ENCODE results near the gene ST6GALNAC3. TPM values are rescaled to one million over a fixed set of nuclear protein-coding genes. Genes with fewer than 3 reads are reported as not detected.

ST6GALNAC3 gene
- total RNA-seq, 6 experiments from 2014 or later, result 1.4 to 3.2 (median 2.6) TPM

GRCh38 chr1:76426606-76427005 lies 352.1 kb downstream of the ST6GALNAC3 start:
- WGBS (ENCODE audit: insufficient coverage, low coverage, low lambda C conversion rate, missing lambda C conversion rate), result 92% methylated on average over 4 of the region's 4 CpGs
- H3K27me3 ChIP-seq, result no peaks in the 10 kb centered on the region
- intact Hi-C loops (cut with DNase I), result no loop called here

DNA sequence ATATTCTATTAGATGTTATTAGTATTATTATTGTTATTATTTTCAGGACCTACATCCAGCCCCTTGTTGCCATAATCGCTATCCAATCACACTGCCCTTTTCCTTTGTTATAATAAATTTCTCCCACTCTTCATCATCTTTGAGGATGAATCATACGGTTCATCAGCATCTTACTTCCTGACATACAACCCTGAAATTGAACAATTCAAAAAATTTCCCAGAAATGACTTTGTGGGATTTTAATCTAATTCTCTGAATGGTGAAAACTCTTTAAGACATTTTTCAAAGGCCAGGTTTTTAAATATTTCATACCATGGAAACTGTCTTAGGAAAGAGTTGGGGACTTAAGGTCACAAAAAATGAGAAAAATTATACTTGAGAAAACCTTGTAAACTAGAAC lies 353.5 kb downstream of the ST6GALNAC3 start:
- H3K27ac ChIP-seq, result no peak overlapping the region
- WGBS (ENCODE audit: insufficient coverage, low coverage, low lambda C conversion rate, missing lambda C conversion rate), result 45% methylated on average over 2 of the region's 2 CpGs
- no peaks in the 10 kb centered on the region for H3K36me3 ChIP-seq
- DNase-seq (no peak), ATAC-seq (no peak)
- H3K4me1 ChIP-seq, result no peaks in the 10 kb centered on the region
- no peaks in the 10 kb centered on the region for H3K27me3 ChIP-seq
- intact Hi-C loops (cut with DNase I), result no loop called here
- no peak overlapping the region for H3K4me3 ChIP-seq
- TF ChIP-seq CTCF (IDR thresholded peaks at IDR 0.05) (no peak), POLR2A (IDR thresholded peaks at IDR 0.05) (no peak)
- no peaks in the 10 kb centered on the region for H3K9me3 ChIP-seq

More at GRCh38 chr1:76426606-76427005, 352.1 kb downstream of the ST6GALNAC3 start:
- no peak overlapping the region for H3K27ac ChIP-seq
- H3K36me3 ChIP-seq, result no peaks in the 10 kb centered on the region
- DNase-seq (no peak), ATAC-seq (no peak)
- H3K4me1 ChIP-seq, result no peaks in the 10 kb centered on the region
- no peak overlapping the region for H3K4me3 ChIP-seq
- peaks cover 0 to under 1% (median 0%) of the 10 kb centered on the region in 4 donors for H3K9me3 ChIP-seq
- TF ChIP-seq CTCF (IDR thresholded peaks at IDR 0.05) (no peak), POLR2A (IDR thresholded peaks at IDR 0.05) (no peak)

DNA sequence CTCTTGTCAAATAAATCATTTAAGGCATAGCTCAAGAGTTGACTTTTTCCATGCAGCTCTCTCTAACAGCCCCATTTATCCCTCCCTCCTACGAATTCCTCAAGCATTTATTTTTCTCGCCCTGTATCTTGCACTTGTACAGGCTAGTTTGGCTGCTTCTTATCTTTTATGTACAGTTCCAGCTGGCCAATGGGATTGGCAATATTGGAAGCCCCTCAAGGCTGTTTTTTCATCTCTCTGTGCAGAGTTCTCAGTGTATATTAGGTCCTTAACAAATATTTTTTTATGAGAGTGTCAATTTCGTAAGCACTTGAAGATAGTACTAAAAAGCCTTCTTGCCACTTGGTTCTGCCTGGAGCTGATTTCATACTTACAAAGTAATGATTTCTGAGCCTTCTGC lies 356.0 kb downstream of the ST6GALNAC3 start:
- ATAC-seq, result no peak
- intact Hi-C loops (cut with DNase I), result no loop called here
- no peak for DNase-seq
- WGBS (ENCODE audit: insufficient coverage, low coverage, low lambda C conversion rate, missing lambda C conversion rate), result 57% methylated on average over 3 of the region's 3 CpGs
- no peak overlapping the region for H3K27ac ChIP-seq
- no peaks in the 10 kb centered on the region for H3K9me3 ChIP-seq
- TF ChIP-seq POLR2A (IDR thresholded peaks at IDR 0.05), result no peak
- TF ChIP-seq CTCF (IDR thresholded peaks at IDR 0.05), result no peak
- no peaks in the 10 kb centered on the region for H3K36me3 ChIP-seq
- H3K4me3 ChIP-seq, result no peak overlapping the region
- H3K4me1 ChIP-seq, result no peaks in the 10 kb centered on the region
- H3K27me3 ChIP-seq, result no peaks in the 10 kb centered on the region

GRCh38 chr1:76433526-76433925 lies 359.0 kb downstream of the ST6GALNAC3 start:
- Histone ChIP-seq H3K4me1 (no peaks in the 10 kb centered on the region), H3K9me3 (no peaks in the 10 kb centered on the region), H3K36me3 (no peaks in the 10 kb centered on the region), H3K4me3 (no peak overlapping the region), H3K27me3 (no peaks in the 10 kb centered on the region), H3K27ac (no peak overlapping the region)
- no peak for DNase-seq
- no peak for TF ChIP-seq CTCF (IDR thresholded peaks at IDR 0.05)
- TF ChIP-seq POLR2A (IDR thresholded peaks at IDR 0.05), result no peak
- no peak for ATAC-seq
- intact Hi-C loops (cut with DNase I), result no loop called here

- no peak overlapping the region for H3K27ac ChIP-seq
- no peaks in the 10 kb centered on the region for H3K27me3 ChIP-seq
- intact Hi-C loops (cut with DNase I), result no loop called here
- no peak for DNase-seq
- H3K4me1 ChIP-seq, result no peaks in the 10 kb centered on the region
- H3K9me3 ChIP-seq, result no peaks in the 10 kb centered on the region
- no peak for TF ChIP-seq CTCF (IDR thresholded peaks at IDR 0.05)
- no peak for TF ChIP-seq POLR2A (IDR thresholded peaks at IDR 0.05)
- whole genome bisulfite sequencing (ENCODE audit: insufficient coverage, low coverage, low lambda C conversion rate, missing lambda C conversion rate), result 46% methylated on average over 3 of the region's 3 CpGs
- no peak for ATAC-seq
- H3K4me3 ChIP-seq, result no peak overlapping the region
- no peaks in the 10 kb centered on the region for H3K36me3 ChIP-seq
Observed at GRCh38 chr1:76443217-76443616, 368.7 kb downstream of the ST6GALNAC3 start.
